SK-N-SH treated with all-trans-retinoic acid at 6 μM for 48 hours (cell line): ENCODE data around the gene TMEM163.

Experiments used
- GLIS3 ChIP-seq: fragments of 250-450 bp; sonication (Bioruptor Pico); IDR thresholded peaks from 2 replicates; pipeline ENCODE4 v1.5.0; 2020; ENCODE audit warnings: mild to moderate bottlenecking, moderate library complexity
- ISL1 ChIP-seq: fragments of 250-450 bp; sonication (Bioruptor Pico); IDR thresholded peaks from 2 replicates; pipeline ENCODE4 v2.1.2; 2022; ENCODE audit warnings: mild to moderate bottlenecking, moderate library complexity
- OSR1 ChIP-seq: fragments of 250-450 bp; sonication (Bioruptor Pico); IDR thresholded peaks from 2 replicates; pipeline ENCODE4 v1.8.0; 2022; ENCODE audit warnings: moderate library complexity, mild to moderate bottlenecking, inconsistent platforms
- TCF4 ChIP-seq: fragments of 250-450 bp; sonication (Bioruptor Pico); IDR thresholded peaks from 2 replicates; pipeline ENCODE4 v1.8.0; 2021; ENCODE audit warnings: mild to moderate bottlenecking, moderate library complexity, borderline replicate concordance
- ZNF565 ChIP-seq: fragments of 450-650 bp; formaldehyde crosslinking; conservative IDR thresholded peaks from 2 replicates; pipeline ENCODE4 v1.5.0; 2020; ENCODE audit warnings: low read depth, mild to moderate bottlenecking, moderate library complexity

- no peak for TF ChIP-seq ZNF565 (CRISPR knock-in tag)
- TF ChIP-seq OSR1 (CRISPR knock-in tag), result no peak
- no peak for TF ChIP-seq GLIS3 (CRISPR knock-in tag)
- no peak for TF ChIP-seq TCF4
- TF ChIP-seq ISL1 (CRISPR knock-in tag), result no peak
Measured at GRCh38 chr2:134706587-134707329, 12.0 kb downstream of the TMEM163 start.
